HEK293 (cell line): Measurements from ENCODE around the gene AGT.

Source experiments
- KLF16 ChIP-seq: fragments of 450-650 bp; formaldehyde crosslinking; IDR thresholded peaks from 2 replicates; pipeline ENCODE4 v1.5.1; 2017; ENCODE audit warnings: missing biosample characterization, missing genetic modification characterization
- TRIM28 ChIP-seq: IDR thresholded peaks from 2 replicates; pipeline ENCODE4 v1.6.1; 2011; ENCODE audit warnings: low read length, control low read depth, borderline replicate concordance
- ZBTB20 ChIP-seq: fragments of 450-650 bp; formaldehyde crosslinking; IDR thresholded peaks from 2 replicates; pipeline ENCODE4 v1.5.1; 2016; ENCODE audit warnings: missing biosample characterization, missing genetic modification characterization
- ZBTB44 ChIP-seq: fragments of 450-650 bp; IDR thresholded peaks from 2 replicates; pipeline ENCODE4 v1.5.1; 2018; ENCODE audit warnings: missing biosample characterization, mild to moderate bottlenecking, missing genetic modification characterization
- ZNF10 ChIP-seq: fragments of 450-650 bp; formaldehyde crosslinking; IDR thresholded peaks from 2 replicates; pipeline ENCODE4 v1.5.1; 2017; ENCODE audit warnings: missing biosample characterization, missing genetic modification characterization
- ZNF114 ChIP-seq: fragments of 450-650 bp; formaldehyde crosslinking; IDR thresholded peaks from 2 replicates; pipeline ENCODE4 v1.5.0; 2017; ENCODE audit warnings: missing biosample characterization, missing genetic modification characterization
- ZNF140 ChIP-seq: fragments of 450-650 bp; formaldehyde crosslinking; IDR thresholded peaks from 2 replicates; pipeline ENCODE4 v1.5.1; 2016; ENCODE audit warnings: missing biosample characterization, missing genetic modification characterization
- ZNF175 ChIP-seq: fragments of 450-650 bp; formaldehyde crosslinking; IDR thresholded peaks from 2 replicates; pipeline ENCODE4 v1.5.1; 2016; ENCODE audit warnings: missing biosample characterization, missing genetic modification characterization
- ZNF184 ChIP-seq: fragments of 450-650 bp; IDR thresholded peaks from 2 replicates; pipeline ENCODE4 v1.5.1; 2018; ENCODE audit warnings: missing biosample characterization, mild to moderate bottlenecking, missing genetic modification characterization
- ZNF311 ChIP-seq: fragments of 450-650 bp; formaldehyde crosslinking; IDR thresholded peaks from 2 replicates; pipeline ENCODE4 v1.5.1; 2017; ENCODE audit warnings: missing biosample characterization, missing genetic modification characterization, borderline replicate concordance
- TF ChIP-seq, protein P1 (sequence below): fragments of 450-650 bp; formaldehyde crosslinking; IDR thresholded peaks from 2 replicates; pipeline ENCODE4 v1.5.1; 2016; ENCODE audit warnings: missing biosample characterization, missing genetic modification characterization
- TF ChIP-seq, protein P2 (sequence below): fragments of 450-650 bp; formaldehyde crosslinking; IDR thresholded peaks from 2 replicates; pipeline ENCODE4 v1.5.1; 2016; ENCODE audit warnings: missing biosample characterization, missing genetic modification characterization, low read depth
- TF ChIP-seq, protein P3 (sequence below): fragments of 450-650 bp; formaldehyde crosslinking; IDR thresholded peaks from 2 replicates; pipeline ENCODE4 v1.5.1; 2016; ENCODE audit warnings: missing biosample characterization, missing genetic modification characterization

DNA sequence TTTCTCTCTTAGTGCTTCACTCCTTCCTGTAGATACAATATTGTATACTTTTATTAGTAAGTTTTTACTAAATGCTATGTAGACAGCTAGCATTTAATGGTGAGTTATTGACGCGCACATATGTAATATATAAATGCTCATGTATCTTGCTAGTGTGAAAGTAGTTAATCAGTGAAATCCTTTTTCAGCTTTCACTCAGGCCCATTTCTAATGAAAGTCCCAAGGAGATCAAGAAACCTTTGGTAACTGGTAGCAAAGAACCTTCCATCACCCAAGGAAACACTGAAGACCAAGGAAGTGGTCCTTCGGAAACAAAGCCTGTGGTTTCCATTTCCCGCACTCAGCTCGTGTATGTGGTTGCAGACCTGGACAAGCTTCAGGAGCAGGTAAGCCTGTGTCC, 27.2 kb downstream of the AGT start:
- no peak for TF ChIP-seq ZNF311 (tag by site-specific recombination)
- TF ChIP-seq, protein P1, sequence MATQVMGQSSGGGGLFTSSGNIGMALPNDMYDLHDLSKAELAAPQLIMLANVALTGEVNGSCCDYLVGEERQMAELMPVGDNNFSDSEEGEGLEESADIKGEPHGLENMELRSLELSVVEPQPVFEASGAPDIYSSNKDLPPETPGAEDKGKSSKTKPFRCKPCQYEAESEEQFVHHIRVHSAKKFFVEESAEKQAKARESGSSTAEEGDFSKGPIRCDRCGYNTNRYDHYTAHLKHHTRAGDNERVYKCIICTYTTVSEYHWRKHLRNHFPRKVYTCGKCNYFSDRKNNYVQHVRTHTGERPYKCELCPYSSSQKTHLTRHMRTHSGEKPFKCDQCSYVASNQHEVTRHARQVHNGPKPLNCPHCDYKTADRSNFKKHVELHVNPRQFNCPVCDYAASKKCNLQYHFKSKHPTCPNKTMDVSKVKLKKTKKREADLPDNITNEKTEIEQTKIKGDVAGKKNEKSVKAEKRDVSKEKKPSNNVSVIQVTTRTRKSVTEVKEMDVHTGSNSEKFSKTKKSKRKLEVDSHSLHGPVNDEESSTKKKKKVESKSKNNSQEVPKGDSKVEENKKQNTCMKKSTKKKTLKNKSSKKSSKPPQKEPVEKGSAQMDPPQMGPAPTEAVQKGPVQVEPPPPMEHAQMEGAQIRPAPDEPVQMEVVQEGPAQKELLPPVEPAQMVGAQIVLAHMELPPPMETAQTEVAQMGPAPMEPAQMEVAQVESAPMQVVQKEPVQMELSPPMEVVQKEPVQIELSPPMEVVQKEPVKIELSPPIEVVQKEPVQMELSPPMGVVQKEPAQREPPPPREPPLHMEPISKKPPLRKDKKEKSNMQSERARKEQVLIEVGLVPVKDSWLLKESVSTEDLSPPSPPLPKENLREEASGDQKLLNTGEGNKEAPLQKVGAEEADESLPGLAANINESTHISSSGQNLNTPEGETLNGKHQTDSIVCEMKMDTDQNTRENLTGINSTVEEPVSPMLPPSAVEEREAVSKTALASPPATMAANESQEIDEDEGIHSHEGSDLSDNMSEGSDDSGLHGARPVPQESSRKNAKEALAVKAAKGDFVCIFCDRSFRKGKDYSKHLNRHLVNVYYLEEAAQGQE (tag by site-specific recombination), result no peak
- no peak for TF ChIP-seq ZBTB20 (tag by site-specific recombination)
- no peak for TF ChIP-seq KLF16
- TF ChIP-seq, protein P2, sequence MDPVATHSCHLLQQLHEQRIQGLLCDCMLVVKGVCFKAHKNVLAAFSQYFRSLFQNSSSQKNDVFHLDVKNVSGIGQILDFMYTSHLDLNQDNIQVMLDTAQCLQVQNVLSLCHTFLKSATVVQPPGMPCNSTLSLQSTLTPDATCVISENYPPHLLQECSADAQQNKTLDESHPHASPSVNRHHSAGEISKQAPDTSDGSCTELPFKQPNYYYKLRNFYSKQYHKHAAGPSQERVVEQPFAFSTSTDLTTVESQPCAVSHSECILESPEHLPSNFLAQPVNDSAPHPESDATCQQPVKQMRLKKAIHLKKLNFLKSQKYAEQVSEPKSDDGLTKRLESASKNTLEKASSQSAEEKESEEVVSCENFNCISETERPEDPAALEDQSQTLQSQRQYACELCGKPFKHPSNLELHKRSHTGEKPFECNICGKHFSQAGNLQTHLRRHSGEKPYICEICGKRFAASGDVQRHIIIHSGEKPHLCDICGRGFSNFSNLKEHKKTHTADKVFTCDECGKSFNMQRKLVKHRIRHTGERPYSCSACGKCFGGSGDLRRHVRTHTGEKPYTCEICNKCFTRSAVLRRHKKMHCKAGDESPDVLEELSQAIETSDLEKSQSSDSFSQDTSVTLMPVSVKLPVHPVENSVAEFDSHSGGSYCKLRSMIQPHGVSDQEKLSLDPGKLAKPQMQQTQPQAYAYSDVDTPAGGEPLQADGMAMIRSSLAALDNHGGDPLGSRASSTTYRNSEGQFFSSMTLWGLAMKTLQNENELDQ (tag by site-specific recombination), result no peak
- TF ChIP-seq, protein P3, sequence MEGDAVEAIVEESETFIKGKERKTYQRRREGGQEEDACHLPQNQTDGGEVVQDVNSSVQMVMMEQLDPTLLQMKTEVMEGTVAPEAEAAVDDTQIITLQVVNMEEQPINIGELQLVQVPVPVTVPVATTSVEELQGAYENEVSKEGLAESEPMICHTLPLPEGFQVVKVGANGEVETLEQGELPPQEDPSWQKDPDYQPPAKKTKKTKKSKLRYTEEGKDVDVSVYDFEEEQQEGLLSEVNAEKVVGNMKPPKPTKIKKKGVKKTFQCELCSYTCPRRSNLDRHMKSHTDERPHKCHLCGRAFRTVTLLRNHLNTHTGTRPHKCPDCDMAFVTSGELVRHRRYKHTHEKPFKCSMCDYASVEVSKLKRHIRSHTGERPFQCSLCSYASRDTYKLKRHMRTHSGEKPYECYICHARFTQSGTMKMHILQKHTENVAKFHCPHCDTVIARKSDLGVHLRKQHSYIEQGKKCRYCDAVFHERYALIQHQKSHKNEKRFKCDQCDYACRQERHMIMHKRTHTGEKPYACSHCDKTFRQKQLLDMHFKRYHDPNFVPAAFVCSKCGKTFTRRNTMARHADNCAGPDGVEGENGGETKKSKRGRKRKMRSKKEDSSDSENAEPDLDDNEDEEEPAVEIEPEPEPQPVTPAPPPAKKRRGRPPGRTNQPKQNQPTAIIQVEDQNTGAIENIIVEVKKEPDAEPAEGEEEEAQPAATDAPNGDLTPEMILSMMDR (tag by site-specific recombination), result no peak
- TF ChIP-seq ZNF114 (tag by site-specific recombination), result no peak
- no peak for TF ChIP-seq ZNF184 (tag by site-specific recombination)
- no peak for TF ChIP-seq ZNF140 (tag by site-specific recombination)
- no peak for TF ChIP-seq ZBTB44
- TF ChIP-seq ZNF175 (tag by site-specific recombination), result no peak
- no peak for TF ChIP-seq ZNF10
- no peak for TF ChIP-seq TRIM28
